CD4-positive, CD25-positive, alpha-beta regulatory T cell (primary cell): ENCODE results near the gene CALCB. TPM values are rescaled to one million over a fixed set of nuclear protein-coding genes. Genes with fewer than 3 reads are reported as not detected.

Source experiments
- ATAC-seq, 2 donors: fragments of 150-1000 bp; cut with Tn5 transposase; one replicate each; pipeline ENCODE4 v1.10.0; 2021; ENCODE audit warnings: low read depth in 2 of 2, moderate number of reproducible peaks in 2 of 2, moderate library complexity in 1 of 2
- DNase-seq, 3 donors: peaks; one replicate each; pipeline versions ENCODE4 v3.0.0 to v3.0.0-alpha.2; 2012 to 2022; ENCODE audit warnings: mixed read lengths in 1 of 3
- H3K27ac ChIP-seq: one replicate; pipeline ENCODE4 v1.7.0; 2013; ENCODE audit warnings: mild to moderate bottlenecking, low read length; ENCODE audit not compliant: insufficient read depth, poor library complexity, severe bottlenecking
- H3K27me3 ChIP-seq: one replicate; pipeline ENCODE4 v1.7.0; 2013; ENCODE audit warnings: low read length; ENCODE audit not compliant: control insufficient read depth, insufficient read depth
- H3K36me3 ChIP-seq: one replicate; pipeline ENCODE4 v1.7.0; 2013; ENCODE audit warnings: mild to moderate bottlenecking, low read length, moderate library complexity; ENCODE audit not compliant: control insufficient read depth, insufficient read depth
- H3K4me1 ChIP-seq: 2 replicates; pipeline ENCODE4 v1.7.0; 2013; ENCODE audit warnings: mild to moderate bottlenecking, low read length; ENCODE audit not compliant: insufficient read depth, control insufficient read depth, poor library complexity, severe bottlenecking
- H3K4me3 ChIP-seq: one replicate; pipeline ENCODE4 v1.7.0; 2013; ENCODE audit warnings: low read depth, mild to moderate bottlenecking, low read length, moderate library complexity
- H3K9me3 ChIP-seq, 2 experiments: 1 replicate in 1 of 2; 2 replicates in 1 of 2; pipeline ENCODE4 v1.7.0; 2013; ENCODE audit warnings: low read length in 2 of 2, mild to moderate bottlenecking in 1 of 2, moderate library complexity in 1 of 2; ENCODE audit not compliant: control insufficient read depth in 2 of 2
- H3K27ac Mint-ChIP-seq, 3 donors: one replicate each; pipeline ENCODE4 v1.8.0; 2020 to 2022; ENCODE audit warnings: mild to moderate bottlenecking in 3 of 3, mixed read lengths in 3 of 3, moderate library complexity in 2 of 3
- H3K27me3 Mint-ChIP-seq: one replicate; pipeline ENCODE4 v1.8.0; 2022; ENCODE audit warnings: mild to moderate bottlenecking, mixed read lengths
- H3K36me3 Mint-ChIP-seq: one replicate; pipeline ENCODE4 v1.8.0; 2020; ENCODE audit warnings: mixed read lengths
- H3K4me1 Mint-ChIP-seq, 4 donors: one replicate each; pipeline ENCODE4 v1.8.0; 2020 to 2022; ENCODE audit warnings: mixed read lengths in 4 of 4, mild to moderate bottlenecking in 1 of 4
- H3K4me3 Mint-ChIP-seq, 4 donors: one replicate each; pipeline ENCODE4 v1.8.0; 2020 to 2022; ENCODE audit warnings: mild to moderate bottlenecking in 4 of 4, mixed read lengths in 4 of 4, moderate library complexity in 3 of 4
- H3K9me3 Mint-ChIP-seq, 7 donors: one replicate each; pipeline ENCODE4 v1.8.0; 2020 to 2022; ENCODE audit warnings: mixed read lengths in 7 of 7, mild to moderate bottlenecking in 3 of 7, moderate library complexity in 2 of 7
- polyA plus RNA-seq, 4 donors: library from polyadenylated mRNA; unstranded; fragments of 300-500 nt; fragmentation: Illumina TruSeq; gene quantifications; one replicate each; pipeline ENCODE4 v1.2.3, GENCODE V29; 2021
- total RNA-seq: library from RNA; stranded (reverse); gene quantifications from one replicate; pipeline ENCODE4 v1.2.3, GENCODE V29; 2022

CALCB gene
- total and polyA plus RNA-seq, 5 donors from 2014 or later: 0.25 to 0.38 (median 0.29) TPM

GRCh38 chr11:15091175-15091574 is 17.8 kb downstream of the CALCB start:
- ATAC-seq (no peak), DNase-seq (no peak)
- Mint-ChIP-seq H3K27me3 (peaks cover 20% of the 10 kb centered on the region), H3K27ac (no peak overlapping the region), H3K9me3 (peaks cover 0 to 3% (median 1%) of the 10 kb centered on the region in 7 donors), H3K36me3 (peaks cover 6% of the 10 kb centered on the region), H3K4me3 (no peak overlapping the region), H3K4me1 (no peaks in the 10 kb centered on the region)
- H3K4me3 ChIP-seq: no peak overlapping the region
- no peaks in the 10 kb centered on the region for H3K27me3 ChIP-seq
- no peaks in the 10 kb centered on the region for H3K9me3 ChIP-seq
- no peak overlapping the region for H3K27ac ChIP-seq
- H3K36me3 ChIP-seq: no peaks in the 10 kb centered on the region
- no peaks in the 10 kb centered on the region for H3K4me1 ChIP-seq

- Histone ChIP-seq H3K27me3 (no peaks in the 10 kb centered on the region), H3K36me3 (no peaks in the 10 kb centered on the region), H3K4me3 (no peak overlapping the region), H3K4me1 (no peaks in the 10 kb centered on the region), H3K27ac (no peak overlapping the region), H3K9me3 (no peaks in the 10 kb centered on the region)
- no peak overlapping the region for H3K4me3 Mint-ChIP-seq
- no peaks in the 10 kb centered on the region for H3K4me1 Mint-ChIP-seq
- peaks cover 0 to 3% (median 1%) of the 10 kb centered on the region in 7 donors for H3K9me3 Mint-ChIP-seq
- peaks cover 6% of the 10 kb centered on the region for H3K36me3 Mint-ChIP-seq
- ATAC-seq (no peak), DNase-seq (no peak)
- H3K27me3 Mint-ChIP-seq: peaks cover 15% of the 10 kb centered on the region
- H3K27ac Mint-ChIP-seq: peak overlapping the region in 1 of 3 donors; percentile 84
Observed at GRCh38 chr11:15091625-15092024, 18.2 kb downstream of the CALCB start.

GRCh38 chr11:15093432-15093831 is 20.0 kb downstream of the CALCB start:
- DNase-seq (no peak), ATAC-seq (no peak)
- no peaks in the 10 kb centered on the region for H3K27me3 ChIP-seq
- H3K9me3 Mint-ChIP-seq: no peaks in the 10 kb centered on the region
- H3K27ac ChIP-seq: no peak overlapping the region
- H3K4me1 ChIP-seq: no peaks in the 10 kb centered on the region
- no peak overlapping the region for H3K4me3 Mint-ChIP-seq
- H3K9me3 ChIP-seq: no peaks in the 10 kb centered on the region
- H3K36me3 ChIP-seq: no peaks in the 10 kb centered on the region
- H3K27ac Mint-ChIP-seq: no peak overlapping the region
- H3K27me3 Mint-ChIP-seq: peaks cover 15% of the 10 kb centered on the region
- H3K36me3 Mint-ChIP-seq: no peaks in the 10 kb centered on the region
- H3K4me3 ChIP-seq: no peak overlapping the region
- H3K4me1 Mint-ChIP-seq: no peaks in the 10 kb centered on the region

- Mint-ChIP-seq H3K4me3 (no peak overlapping the region), H3K4me1 (no peaks in the 10 kb centered on the region), H3K27me3 (peaks cover 13% of the 10 kb centered on the region), H3K9me3 (no peaks in the 10 kb centered on the region), H3K36me3 (no peaks in the 10 kb centered on the region), H3K27ac (no peak overlapping the region)
- Histone ChIP-seq H3K27ac (no peak overlapping the region), H3K4me1 (no peaks in the 10 kb centered on the region), H3K4me3 (no peak overlapping the region), H3K9me3 (no peaks in the 10 kb centered on the region), H3K27me3 (peaks cover 14% of the 10 kb centered on the region), H3K36me3 (no peaks in the 10 kb centered on the region)
- no peak for ATAC-seq
- no peak for DNase-seq
Observed at GRCh38 chr11:15095736-15096228, 22.4 kb downstream of the CALCB start.

- no peak overlapping the region for H3K27ac ChIP-seq
- H3K27me3 Mint-ChIP-seq: peaks cover 17% of the 10 kb centered on the region
Observed at GRCh38 chr11:15097411-15097810, 24.0 kb downstream of the CALCB start.

GRCh38 chr11:15099267-15099666 is 25.9 kb downstream of the CALCB start:
- H3K27ac ChIP-seq: no peak overlapping the region
- Mint-ChIP-seq H3K27ac (no peak overlapping the region), H3K36me3 (no peaks in the 10 kb centered on the region), H3K9me3 (peaks cover 0 to 9% (median 0%) of the 10 kb centered on the region in 7 donors), H3K4me3 (no peak overlapping the region), H3K27me3 (peaks cover 21% of the 10 kb centered on the region), H3K4me1 (no peaks in the 10 kb centered on the region)
- H3K27me3 ChIP-seq: peaks cover 15% of the 10 kb centered on the region
- H3K4me1 ChIP-seq: no peaks in the 10 kb centered on the region
- H3K4me3 ChIP-seq: no peak overlapping the region
- no peaks in the 10 kb centered on the region for H3K36me3 ChIP-seq
- DNase-seq: no peak
- H3K9me3 ChIP-seq: no peaks in the 10 kb centered on the region
- ATAC-seq: no peak

More at GRCh38 chr11:15097411-15097810, 24.0 kb downstream of the CALCB start:
- Mint-ChIP-seq H3K4me1 (no peaks in the 10 kb centered on the region), H3K27ac (no peak overlapping the region), H3K9me3 (no peaks in the 10 kb centered on the region), H3K36me3 (no peaks in the 10 kb centered on the region), H3K4me3 (no peak overlapping the region)
- Histone ChIP-seq H3K36me3 (no peaks in the 10 kb centered on the region), H3K4me1 (no peaks in the 10 kb centered on the region), H3K4me3 (no peak overlapping the region), H3K27me3 (peaks cover 15% of the 10 kb centered on the region), H3K9me3 (no peaks in the 10 kb centered on the region)
- DNase-seq: no peak
- ATAC-seq: no peak

GRCh38 chr11:15101072-15101709 is 27.8 kb downstream of the CALCB start:
- H3K27me3 Mint-ChIP-seq: peaks cover 21% of the 10 kb centered on the region
- no peaks in the 10 kb centered on the region for H3K36me3 ChIP-seq
- no peaks in the 10 kb centered on the region for H3K36me3 Mint-ChIP-seq
- peaks cover 0 to 12% (median 0%) of the 10 kb centered on the region in 7 donors for H3K9me3 Mint-ChIP-seq
- no peak overlapping the region for H3K27ac Mint-ChIP-seq
- no peak overlapping the region for H3K4me3 ChIP-seq
- no peaks in the 10 kb centered on the region for H3K4me1 ChIP-seq
- peak in 2 of 3 donors; percentile 14 to 49 for DNase-seq
- no peak overlapping the region for H3K27ac ChIP-seq
- H3K9me3 ChIP-seq: no peaks in the 10 kb centered on the region
- no peaks in the 10 kb centered on the region for H3K4me1 Mint-ChIP-seq
- ATAC-seq: peak; percentile 43 to 46
- H3K4me3 Mint-ChIP-seq: no peak overlapping the region
- peaks cover 15% of the 10 kb centered on the region for H3K27me3 ChIP-seq

GRCh38 chr11:15104166-15104565 is 30.8 kb downstream of the CALCB start:
- Histone ChIP-seq H3K27me3 (peaks cover 9% of the 10 kb centered on the region), H3K4me3 (no peak overlapping the region), H3K9me3 (no peaks in the 10 kb centered on the region), H3K36me3 (no peaks in the 10 kb centered on the region), H3K27ac (no peak overlapping the region), H3K4me1 (no peaks in the 10 kb centered on the region)
- DNase-seq: no peak
- no peaks in the 10 kb centered on the region for H3K36me3 Mint-ChIP-seq
- no peak overlapping the region for H3K27ac Mint-ChIP-seq
- peaks cover 11% of the 10 kb centered on the region for H3K27me3 Mint-ChIP-seq
- peaks cover 0 to 12% (median 0%) of the 10 kb centered on the region in 7 donors for H3K9me3 Mint-ChIP-seq
- ATAC-seq: no peak
- no peak overlapping the region for H3K4me3 Mint-ChIP-seq
- no peaks in the 10 kb centered on the region for H3K4me1 Mint-ChIP-seq
